ENCODE results near the gene MSRB3. TPM values are rescaled to one million over a fixed set of nuclear protein-coding genes. Genes with fewer than 3 reads are reported as not detected.
"Not testable (repeated sequence)": the region's sequence is repeated elsewhere in the genome, so short reads cannot be mapped to it uniquely, and the experiment has no call there.

Gene MSRB3
- total RNA-seq, 2 experiments from 2014 or later = not detected

GRCh38 chr12:65308601-65309071 lies 30.2 kb downstream of the MSRB3 start:
- Mint-ChIP-seq H3K9me3 (no peaks in the 10 kb centered on the region), H3K4me3 (no peak overlapping the region), H3K4me1 (ENCODE audit: low read depth) (peaks cover 5% of the 10 kb centered on the region), H3K27ac (no peak overlapping the region), H3K36me3 (ENCODE audit: low read depth) (no peaks in the 10 kb centered on the region), H3K27me3 (peaks cover 8% of the 10 kb centered on the region)
- TF ChIP-seq, protein P1, sequence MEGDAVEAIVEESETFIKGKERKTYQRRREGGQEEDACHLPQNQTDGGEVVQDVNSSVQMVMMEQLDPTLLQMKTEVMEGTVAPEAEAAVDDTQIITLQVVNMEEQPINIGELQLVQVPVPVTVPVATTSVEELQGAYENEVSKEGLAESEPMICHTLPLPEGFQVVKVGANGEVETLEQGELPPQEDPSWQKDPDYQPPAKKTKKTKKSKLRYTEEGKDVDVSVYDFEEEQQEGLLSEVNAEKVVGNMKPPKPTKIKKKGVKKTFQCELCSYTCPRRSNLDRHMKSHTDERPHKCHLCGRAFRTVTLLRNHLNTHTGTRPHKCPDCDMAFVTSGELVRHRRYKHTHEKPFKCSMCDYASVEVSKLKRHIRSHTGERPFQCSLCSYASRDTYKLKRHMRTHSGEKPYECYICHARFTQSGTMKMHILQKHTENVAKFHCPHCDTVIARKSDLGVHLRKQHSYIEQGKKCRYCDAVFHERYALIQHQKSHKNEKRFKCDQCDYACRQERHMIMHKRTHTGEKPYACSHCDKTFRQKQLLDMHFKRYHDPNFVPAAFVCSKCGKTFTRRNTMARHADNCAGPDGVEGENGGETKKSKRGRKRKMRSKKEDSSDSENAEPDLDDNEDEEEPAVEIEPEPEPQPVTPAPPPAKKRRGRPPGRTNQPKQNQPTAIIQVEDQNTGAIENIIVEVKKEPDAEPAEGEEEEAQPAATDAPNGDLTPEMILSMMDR (IDR thresholded peaks at IDR 0.05) = no peak
- DNase-seq (no peak), ATAC-seq (no peak)
- POLR2A ChIA-PET = no interaction called here
- intact Hi-C loops (cut with micrococcal nuclease) = no loop called here
- CTCF ChIA-PET = no interaction called here

- H3K9me3 Mint-ChIP-seq = no peaks in the 10 kb centered on the region
- DNase-seq = no peak
- H3K4me3 Mint-ChIP-seq = no peak overlapping the region
- ATAC-seq = no peak
- no peak overlapping the region for H3K27ac Mint-ChIP-seq
- H3K36me3 Mint-ChIP-seq (ENCODE audit: low read depth) = no peaks in the 10 kb centered on the region
- ChIA-PET POLR2A (no interaction called here), CTCF (no interaction called here)
- H3K27me3 Mint-ChIP-seq = peaks cover 4% of the 10 kb centered on the region
- H3K4me1 Mint-ChIP-seq (ENCODE audit: low read depth) = peaks cover 5% of the 10 kb centered on the region
- TF ChIP-seq, protein P1 (IDR thresholded peaks at IDR 0.05) = no peak
- intact Hi-C loops (cut with micrococcal nuclease) = no loop called here
Observed at GRCh38 chr12:65311260-65311659, 32.8 kb downstream of the MSRB3 start.

- ChIA-PET CTCF (no interaction called here), POLR2A (no interaction called here)
- Mint-ChIP-seq H3K4me3 (no peak overlapping the region), H3K36me3 (ENCODE audit: low read depth) (no peaks in the 10 kb centered on the region), H3K4me1 (ENCODE audit: low read depth) (no peaks in the 10 kb centered on the region), H3K27me3 (no peaks in the 10 kb centered on the region), H3K9me3 (no peaks in the 10 kb centered on the region), H3K27ac (no peak overlapping the region)
- intact Hi-C loops (cut with micrococcal nuclease) = no loop called here
- DNase-seq (no peak), ATAC-seq (no peak)
- TF ChIP-seq, protein P1 (IDR thresholded peaks at IDR 0.05) = no peak
Observed at GRCh38 chr12:65313719-65314317, 35.3 kb downstream of the MSRB3 start.

GRCh38 chr12:65315238-65315637 lies 36.8 kb downstream of the MSRB3 start:
- H3K4me3 Mint-ChIP-seq; ATAC-seq; intact Hi-C loops (cut with micrococcal nuclease): not testable (repeated sequence)

DNA sequence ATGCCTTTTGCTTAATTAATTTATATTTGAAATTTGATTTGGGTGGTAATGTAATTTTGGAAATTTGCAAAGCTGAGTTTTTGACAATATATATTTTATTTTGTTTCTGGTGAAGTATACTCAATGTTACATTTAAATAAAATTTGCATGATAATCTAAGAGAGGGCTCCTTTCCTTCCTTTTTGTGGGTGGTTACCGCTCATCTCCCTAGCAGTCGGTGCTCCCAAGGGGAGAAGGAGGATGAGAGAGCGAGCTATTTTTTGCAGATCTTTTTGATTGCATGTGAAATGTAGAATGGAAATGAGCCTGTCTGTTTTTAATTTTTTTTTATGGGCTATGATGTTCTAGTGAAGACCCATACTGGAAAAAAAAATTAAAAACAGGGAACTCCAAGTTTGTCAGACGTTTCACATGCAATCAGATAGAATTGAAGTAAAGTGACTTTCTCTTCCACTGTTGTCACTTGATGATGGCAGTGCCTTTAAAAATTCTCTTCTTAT lies 39.8 kb downstream of the MSRB3 start:
- DNase-seq (no peak), ATAC-seq (no peak)
- Mint-ChIP-seq H3K27ac (no peak overlapping the region), H3K4me1 (ENCODE audit: low read depth) (no peaks in the 10 kb centered on the region), H3K36me3 (ENCODE audit: low read depth) (no peaks in the 10 kb centered on the region), H3K4me3 (no peak overlapping the region), H3K27me3 (peaks cover 4% of the 10 kb centered on the region), H3K9me3 (no peaks in the 10 kb centered on the region)
- intact Hi-C loops (cut with micrococcal nuclease) = no loop called here
- ChIA-PET CTCF (no interaction called here), POLR2A (no interaction called here)
- TF ChIP-seq, protein P1 (IDR thresholded peaks at IDR 0.05) = no peak

More at GRCh38 chr12:65315238-65315637, 36.8 kb downstream of the MSRB3 start:
- CTCF ChIA-PET; DNase-seq; H3K27ac Mint-ChIP-seq; H3K4me1 Mint-ChIP-seq (ENCODE audit: low read depth); H3K27me3 Mint-ChIP-seq; H3K36me3 Mint-ChIP-seq (ENCODE audit: low read depth); H3K9me3 Mint-ChIP-seq; POLR2A ChIA-PET: not testable (repeated sequence)

All from activated CD8-positive, alpha-beta T cell treated with anti-CD3 and anti-CD28 coated beads for 36 hours (primary cell).